HG02623 (cell line): ENCODE measurements around the gene FBXO5.
"Not testable (repeated sequence)": the region's sequence is repeated elsewhere in the genome, so short reads cannot be mapped to it uniquely, and the experiment has no call there.

ENCODE experiments used
- ATAC-seq: cut with Tn5 transposase; IDR thresholded peaks from one replicate; pipeline ENCODE4 v1.9.1; 2021; ENCODE audit warnings: moderate library complexity; ENCODE audit not compliant: unreplicated experiment

The FBXO5 gene

GRCh38 chr6:152993847-152994246 is 11.0 kb upstream of the FBXO5 start:
- no peak for ATAC-seq

GRCh38 chr6:152993431-152993830 is 10.6 kb upstream of the FBXO5 start:
- ATAC-seq: no peak

DNA sequence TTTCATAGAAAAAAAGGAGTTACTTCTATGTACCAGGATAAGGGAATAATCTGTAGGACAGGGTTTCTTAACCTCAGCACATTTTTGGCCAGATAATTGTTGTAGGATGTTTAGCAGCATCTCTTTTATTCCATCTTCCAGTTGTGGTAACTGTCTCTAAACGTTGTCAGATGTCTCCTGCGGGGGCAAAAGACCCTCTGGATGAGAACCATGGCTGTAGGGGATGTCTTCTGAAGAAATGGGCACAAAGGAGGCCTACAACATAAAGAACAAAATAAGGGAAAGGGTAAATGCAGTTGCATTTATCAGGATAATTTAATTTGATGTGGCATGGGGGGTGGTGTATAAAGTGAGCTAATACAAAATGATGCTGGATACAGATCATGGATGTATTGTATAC is 4.1 kb upstream of the FBXO5 start:
- no peak for ATAC-seq

GRCh38 chr6:152985300-152985699 is 2.5 kb upstream of the FBXO5 start:
- not testable (repeated sequence) for ATAC-seq

DNA sequence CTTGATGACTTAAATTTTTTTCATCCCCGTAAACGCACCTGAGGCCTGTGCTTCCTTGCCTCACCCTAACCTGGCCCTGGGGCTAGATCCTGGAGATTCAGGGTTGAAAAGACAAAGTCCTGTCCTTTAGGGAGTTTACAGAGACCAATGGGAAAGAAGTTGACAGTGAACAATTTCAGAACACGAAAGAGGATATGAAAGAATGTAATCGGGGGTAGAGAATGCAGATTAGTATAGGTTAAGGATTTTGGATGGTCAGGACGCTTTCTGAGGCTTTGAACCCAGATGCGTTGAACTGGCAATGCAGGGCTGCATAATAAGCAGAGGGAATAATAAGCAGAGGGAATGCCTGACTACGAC is 1.7 kb upstream of the FBXO5 start:
- ATAC-seq: peak; percentile 21

- ATAC-seq: peak; percentile 0
These were observed 1.0 kb upstream of the FBXO5 start for GRCh38 chr6:152983637-152984512.

DNA sequence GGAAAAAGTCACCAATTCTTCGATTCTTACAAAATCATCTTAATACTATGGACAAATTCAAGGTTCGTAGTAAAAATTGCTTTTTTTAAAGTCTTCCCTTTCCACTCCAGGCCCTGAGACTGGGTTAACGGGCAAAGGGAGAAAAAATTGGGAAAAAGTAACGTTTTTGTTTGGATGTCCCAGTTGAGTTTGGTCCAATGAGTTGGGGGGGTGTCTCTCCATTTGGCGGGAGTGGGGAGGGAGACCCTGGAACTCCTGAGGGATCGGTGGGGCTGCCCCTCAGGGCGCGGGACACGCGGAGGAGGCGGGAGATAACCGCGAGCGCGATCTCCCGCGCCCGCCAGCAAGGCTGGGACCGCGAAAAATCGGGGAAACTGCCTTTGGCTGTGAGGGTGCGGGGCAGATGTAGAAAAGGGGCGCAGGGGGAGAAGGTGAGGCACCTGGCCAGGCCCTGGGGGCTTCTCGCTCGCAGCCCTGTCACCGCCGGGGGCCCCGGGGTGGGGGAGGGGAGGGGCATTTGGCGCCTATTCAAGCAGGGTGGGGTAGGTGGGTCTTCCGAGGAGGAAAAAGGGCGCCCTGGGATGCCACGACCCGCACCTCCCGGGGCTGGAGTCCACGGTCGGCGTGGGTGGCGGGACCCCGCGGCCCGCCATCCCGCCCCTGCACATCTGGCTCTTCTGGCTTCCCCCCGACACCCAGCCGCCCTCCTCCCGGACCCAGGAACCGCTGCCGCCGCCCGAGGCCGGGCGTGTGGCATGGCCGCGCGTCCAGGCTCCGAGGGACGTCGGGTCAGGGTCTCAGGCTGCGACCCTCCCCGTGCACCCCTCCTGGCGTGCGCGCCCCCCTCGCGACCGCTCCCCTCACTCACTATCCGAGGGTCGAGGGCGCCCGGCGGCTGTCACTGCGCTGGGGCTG is 595 bp downstream of the FBXO5 start:
- no peak for ATAC-seq

- ATAC-seq: no peak
These were observed 1.6 kb downstream of the FBXO5 start for GRCh38 chr6:152981219-152981618.

DNA sequence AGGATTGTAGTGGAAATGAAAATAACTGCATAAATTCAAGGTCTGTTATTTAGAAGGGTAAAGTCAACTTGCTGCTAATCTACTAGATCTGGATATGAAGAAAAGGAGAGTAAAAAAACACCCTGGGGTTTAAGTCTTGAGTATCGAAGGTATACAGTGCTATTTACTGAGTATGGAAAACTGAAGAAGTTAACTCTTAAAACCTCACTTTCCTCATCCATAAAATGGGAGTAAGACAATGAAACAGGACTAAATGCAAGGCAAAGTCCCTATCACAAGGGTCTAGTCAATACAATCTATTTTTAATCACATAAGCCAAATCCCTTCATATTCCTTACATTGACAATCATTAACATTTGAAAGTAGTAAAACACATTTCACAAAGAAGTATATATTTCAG is 2.2 kb downstream of the FBXO5 start:
- no peak for ATAC-seq

GRCh38 chr6:152979116-152979515 is 3.7 kb downstream of the FBXO5 start:
- no peak for ATAC-seq

DNA sequence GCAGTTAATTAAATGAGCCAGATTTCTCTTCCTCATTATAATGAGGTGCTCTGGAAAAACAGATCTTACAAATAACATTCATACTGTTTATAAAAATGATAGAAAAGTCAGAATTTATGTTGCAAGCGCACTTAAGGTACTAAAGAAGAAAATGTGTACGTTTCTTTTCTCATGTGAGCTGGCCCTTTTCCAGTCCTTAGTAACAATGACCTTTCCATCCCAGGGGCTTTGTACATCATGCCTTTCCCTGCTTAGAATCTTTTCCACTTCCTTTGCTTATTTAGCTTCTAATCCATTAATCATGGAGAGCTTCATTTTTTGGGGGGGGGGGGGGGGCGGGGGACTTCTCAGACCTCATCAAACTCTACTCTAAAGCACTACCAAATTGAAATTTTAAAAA is 4.8 kb downstream of the FBXO5 start:
- no peak for ATAC-seq

- ATAC-seq: no peak
These were observed 5.3 kb downstream of the FBXO5 start for GRCh38 chr6:152977556-152977955.

DNA sequence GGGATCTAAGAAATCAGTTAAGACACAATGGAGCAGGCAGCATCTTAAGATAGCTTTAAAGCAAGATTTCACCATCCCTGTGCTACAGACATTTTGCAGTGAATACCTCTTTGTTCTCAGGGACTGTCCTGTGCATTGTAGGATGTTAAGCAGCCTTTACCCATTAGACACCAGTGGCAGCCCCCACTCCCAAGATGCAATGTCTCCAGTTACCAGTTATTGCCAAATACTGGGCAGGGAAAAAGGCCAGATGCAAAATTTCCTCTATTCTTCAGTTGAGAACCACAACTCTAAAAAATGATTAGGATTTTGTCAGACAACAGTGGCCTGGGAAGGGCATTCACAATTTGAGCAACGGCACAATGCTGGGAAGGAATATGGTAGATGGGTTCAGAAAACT is 6.1 kb downstream of the FBXO5 start:
- no peak for ATAC-seq

DNA sequence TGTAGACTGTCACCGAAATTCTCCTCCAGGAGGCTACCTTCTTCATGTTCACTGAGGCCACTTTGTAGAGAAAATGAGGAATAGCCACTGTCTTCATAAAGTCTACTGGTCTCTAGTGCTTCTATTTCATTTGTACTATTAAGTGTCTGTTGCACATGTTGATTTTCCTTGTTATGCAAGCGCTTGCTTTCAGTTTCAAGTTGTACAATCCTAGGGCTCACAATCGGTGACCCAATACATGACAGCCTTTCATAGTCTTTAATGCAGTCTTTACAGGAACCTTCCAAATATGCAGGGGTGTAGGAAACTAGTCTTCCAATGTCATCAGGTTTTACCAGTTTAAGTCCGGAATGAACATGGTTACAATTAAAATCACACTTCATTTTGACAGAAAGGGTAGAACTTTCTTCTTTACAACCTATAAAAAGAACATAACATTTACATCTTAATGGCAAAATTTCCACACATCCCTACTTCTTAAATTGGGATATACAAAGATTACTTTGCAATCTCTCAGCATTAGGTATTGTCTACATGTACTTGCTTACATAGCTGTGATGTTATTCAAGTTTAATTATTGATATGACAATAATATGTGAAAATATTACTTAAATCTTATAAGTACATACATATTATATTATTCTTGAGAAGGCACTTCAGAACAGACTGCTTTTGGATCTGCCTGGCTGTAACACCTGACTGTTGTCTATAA is 7.5 kb downstream of the FBXO5 start:
- ATAC-seq: peak; percentile 43

GRCh38 chr6:152973916-152974315 is 8.9 kb downstream of the FBXO5 start:
- no peak for ATAC-seq

DNA sequence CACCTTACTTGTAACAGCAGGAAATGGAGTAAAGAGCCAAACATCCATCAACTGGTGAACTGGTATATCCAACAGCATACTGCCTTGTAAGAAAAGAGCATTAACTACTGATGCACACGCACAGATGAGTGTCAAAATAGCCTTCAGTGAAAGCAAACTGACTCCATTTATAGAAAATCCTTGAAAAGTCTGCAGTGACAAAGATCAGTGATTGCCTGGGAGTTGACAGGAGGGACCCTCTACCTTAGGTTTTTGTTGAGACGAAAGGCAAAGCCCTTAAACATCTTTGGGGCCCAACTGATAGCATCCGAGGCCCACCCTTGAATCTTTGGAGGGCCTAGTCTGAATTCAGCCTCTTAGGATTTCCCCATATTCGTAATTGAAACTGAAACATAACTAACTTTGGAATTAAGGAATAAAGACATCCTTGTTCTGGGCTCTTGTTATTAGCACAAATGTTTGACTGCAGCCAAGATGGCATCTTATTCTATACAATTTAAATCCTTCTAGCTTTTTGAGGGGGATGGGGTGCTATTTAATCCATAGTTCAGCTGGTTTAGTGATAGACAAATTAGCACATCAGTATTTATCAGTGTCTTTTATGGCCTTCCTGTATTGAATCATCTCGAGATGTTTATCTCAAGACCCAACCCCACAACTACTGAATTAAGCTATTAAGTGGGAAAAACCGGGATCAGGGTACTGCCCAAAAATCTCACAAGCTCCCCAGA is 13.0 kb downstream of the FBXO5 start:
- no peak for ATAC-seq

DNA sequence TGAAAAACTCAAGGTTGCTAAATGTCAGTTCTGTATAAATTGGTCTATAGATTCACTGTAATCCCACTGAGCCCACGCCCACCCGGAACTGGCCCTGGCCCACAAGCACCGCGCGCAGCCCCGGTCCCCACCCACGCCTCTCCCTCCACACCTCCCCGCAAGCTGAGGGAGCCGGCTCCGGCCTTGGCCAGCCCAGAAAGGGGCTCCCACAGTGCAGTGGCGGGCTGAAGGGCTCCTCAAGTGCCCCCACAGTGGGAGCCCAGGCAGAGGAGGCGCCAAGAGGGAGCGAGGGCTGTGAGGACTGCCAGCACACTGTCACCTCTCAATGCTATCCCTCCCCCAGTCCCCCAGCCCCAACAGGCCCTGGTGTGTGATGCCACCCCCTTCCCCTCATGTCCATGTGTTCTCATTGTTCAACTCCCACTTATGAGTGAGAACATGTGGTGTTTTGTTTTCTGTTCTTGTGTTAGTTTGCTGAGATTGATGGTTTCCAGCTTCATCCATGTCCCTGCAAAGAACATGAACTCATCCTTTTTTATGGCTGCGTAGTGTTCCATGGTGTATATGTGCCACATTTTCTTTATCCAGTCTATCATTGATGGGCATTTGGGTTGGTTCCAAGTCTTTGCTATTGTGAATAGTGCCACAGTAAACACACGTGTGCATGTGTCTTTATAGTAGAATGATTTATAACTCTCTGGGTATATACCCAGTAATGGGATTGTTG is 16.5 kb downstream of the FBXO5 start:
- ATAC-seq: not testable (repeated sequence)

GRCh38 chr6:152959333-152959732 is 23.5 kb downstream of the FBXO5 start:
- ATAC-seq: no peak

DNA sequence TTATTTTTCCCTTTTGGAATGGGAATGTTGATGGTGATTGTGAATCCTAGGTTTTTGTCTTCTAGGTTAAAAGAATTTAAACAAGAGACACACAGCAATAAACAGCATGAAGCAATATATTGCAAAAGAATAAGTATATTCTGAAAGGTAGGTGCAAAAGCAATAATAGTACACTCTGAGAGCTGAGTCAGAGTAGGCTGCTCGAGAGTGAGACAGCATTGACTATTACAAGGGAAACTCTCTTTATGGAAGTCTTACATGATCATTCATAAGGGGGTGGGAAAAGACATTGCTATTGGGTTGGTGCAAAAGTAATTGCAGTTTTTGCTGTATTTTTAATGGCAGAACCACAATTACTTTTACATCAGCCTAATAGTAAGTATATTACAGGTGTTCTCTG is 25.0 kb downstream of the FBXO5 start:
- ATAC-seq: no peak

DNA sequence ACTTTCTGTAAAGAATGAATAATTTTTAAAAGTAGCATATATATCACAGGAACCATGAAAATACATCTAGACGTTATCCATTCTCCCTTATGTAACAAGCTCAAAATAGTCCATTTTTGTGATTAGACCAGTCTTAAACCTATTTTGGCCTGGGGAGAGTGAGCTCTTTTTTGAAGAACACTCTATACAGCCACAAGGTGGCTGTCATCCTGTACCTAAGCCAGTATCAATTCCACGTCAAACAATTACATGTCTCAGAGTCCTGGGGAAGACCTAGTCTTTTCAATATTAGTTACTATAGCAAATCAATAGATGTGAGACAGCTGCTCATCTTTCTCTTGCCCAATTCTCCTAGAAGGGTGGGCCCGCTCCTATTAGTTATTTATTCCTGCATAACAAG is 28.4 kb downstream of the FBXO5 start:
- no peak for ATAC-seq
